Ovary (tissue), 9 donors: ENCODE results near the gene BBX. TPM values are rescaled to one million over a fixed set of nuclear protein-coding genes. Genes with fewer than 3 reads are reported as not detected.

Experiments
- DNase-seq, 5 donors: peaks; one replicate each; pipeline ENCODE4 v3.0.0-alpha.2; 2019 to 2020
- H3K27ac ChIP-seq, 2 donors: fragments of 200-600 bp; one replicate each; pipeline versions ENCODE4 v1.5.1 to v1.8.0; 2019 to 2022
- H3K27me3 ChIP-seq: fragments of 200-600 bp; one replicate; pipeline ENCODE4 v1.8.0; 2022
- H3K36me3 ChIP-seq: fragments of 200-600 bp; sonication (generic); one replicate; pipeline ENCODE4 v1.5.1; 2019
- H3K4me1 ChIP-seq: one replicate; pipeline ENCODE4 v1.8.1; 2013; ENCODE audit warnings: mild to moderate bottlenecking, moderate library complexity; ENCODE audit not compliant: insufficient read depth
- H3K4me3 ChIP-seq: fragments of 200-600 bp; sonication (generic); one replicate; pipeline ENCODE4 v1.5.1; 2017
- H3K9me3 ChIP-seq, 2 donors: fragments of 200-600 bp in 1 of 2; sonication (generic) in 1 of 2; one replicate each; pipeline versions ENCODE4 v1.5.1 to v1.8.1; 2013 to 2019; ENCODE audit warnings: mild to moderate bottlenecking in 1 of 2, moderate library complexity in 1 of 2
- CTCF ChIP-seq, 3 donors: fragments of 450-650 bp in 2 of 3; fragments of 200-600 bp in 1 of 3; IDR thresholded peaks; one replicate each; pipeline versions ENCODE4 v1.5.1 to v1.8.0; 2016 to 2022; ENCODE audit warnings: antibody characterized with exemption in 3 of 3, mild to moderate bottlenecking in 1 of 3
- EP300 ChIP-seq: sonication (generic); formaldehyde crosslinking; IDR thresholded peaks from one replicate; pipeline ENCODE4 v1.6.1; 2017; ENCODE audit warnings: antibody characterized with exemption
- POLR2A ChIP-seq: fragments of 450-650 bp; IDR thresholded peaks from one replicate; pipeline ENCODE4 v1.6.1; 2017; ENCODE audit warnings: antibody characterized with exemption, mild to moderate bottlenecking, moderate library complexity
- WGBS, 3 donors: extraction: QIAGEN DNeasy Blood & Tissue Kit in 1 of 3; methylation state at CpG; one replicate each; pipeline versions ENCODE4 v1.1.5 to v1.1.7; 2013 to 2017; 5-methylcytosine and 5-hydroxymethylcytosine counted together
- intact Hi-C, 4 donors: fragments of 100-400 bp; cut with DNase I; formaldehyde crosslinking; loops; one replicate each; pipeline versions ENCODE4 v1.11.0 to v1.15.1; 2022 to 2023
- polyA plus RNA-seq, 2 donors: library from polyadenylated mRNA; stranded (reverse); fragments of 200-250 nt in 1 of 2; fragments of 350-450 nt in 1 of 2; fragmentation: Illumina TruSeq in 1 of 2; extraction: RNeasy Lipid Tissue Mini Kit (QIAGEN cat#74804) in 1 of 2; gene quantifications; one replicate each; pipeline ENCODE4 v1.2.3, GENCODE V29; 2013 to 2014
- total RNA-seq, 7 donors: library from RNA; depleted of rRNA in 2 of 7; stranded (reverse); fragments of >200 nt in 2 of 7; fragmentation: NEBNext Ultra II Directional in 3 of 7; extraction: Animal tissue kit (Norgen Biotek cat#: 25700) in 3 of 7; gene quantifications; one replicate each; pipeline versions ENCODE4 v1.1.0 to v1.2.4, GENCODE V29; 2016 to 2023
- donor health status: DM: no; HTN: no; CAD: no; lungs with moderate emphysema.
- donor health status: DM: no; HTN: no; CAD: no.
- donor health status: Bipolar disorder and iron deficiency.
- donor health status: DM: yes; HTN: yes; CAD: no.
- donor health status: DM: no; HTN: no; CAD: no.
- donor health status: DM: yes; HTN: yes; CAD: no.

BBX gene
- total and polyA plus RNA-seq, 9 donors: 15.8 to 114 (median 86.3) TPM

GRCh38 chr3:107775974-107776373, 253.2 kb downstream of the BBX start:
- Histone ChIP-seq H3K27me3 (no peaks in the 10 kb centered on the region), H3K4me3 (no peak overlapping the region), H3K27ac (no peak overlapping the region), H3K4me1 (no peaks in the 10 kb centered on the region), H3K36me3 (no peaks in the 10 kb centered on the region), H3K9me3 (no peaks in the 10 kb centered on the region)
- TF ChIP-seq CTCF (IDR thresholded peaks at IDR 0.05): no peak
- no peak for TF ChIP-seq EP300
- TF ChIP-seq POLR2A: no peak
- 96 to 98% (median 96%) methylated on average over 1 of the region's 1 CpG for WGBS, 3 donors
- no peak for DNase-seq
- intact Hi-C loops: no loop called here

GRCh38 chr3:107781253-107781652, 258.5 kb downstream of the BBX start:
- no peak for DNase-seq
- Histone ChIP-seq H3K27me3 (no peaks in the 10 kb centered on the region), H3K4me1 (no peaks in the 10 kb centered on the region), H3K4me3 (no peak overlapping the region), H3K9me3 (no peaks in the 10 kb centered on the region), H3K27ac (no peak overlapping the region), H3K36me3 (no peaks in the 10 kb centered on the region)
- intact Hi-C loops: no loop called here
- no peak for TF ChIP-seq POLR2A
- WGBS, 3 donors: 84 to 93% (median 86%) methylated on average over 1 of the region's 1 CpG

- Histone ChIP-seq H3K36me3 (no peaks in the 10 kb centered on the region), H3K27me3 (no peaks in the 10 kb centered on the region), H3K4me1 (no peaks in the 10 kb centered on the region), H3K4me3 (no peak overlapping the region), H3K27ac (no peak overlapping the region), H3K9me3 (no peaks in the 10 kb centered on the region)
- TF ChIP-seq EP300: no peak
- no peak for TF ChIP-seq CTCF (IDR thresholded peaks at IDR 0.05)
- TF ChIP-seq POLR2A: no peak
- DNase-seq: no peak
- intact Hi-C loops: no loop called here
- 86 to 100% (median 99%) methylated on average over 2 of the region's 2 CpGs for WGBS, 3 donors
These were observed 259.3 kb downstream of the BBX start for GRCh38 chr3:107782054-107782453.

GRCh38 chr3:107790612-107791011, 267.9 kb downstream of the BBX start:
- H3K27ac ChIP-seq: no peak overlapping the region
- no peaks in the 10 kb centered on the region for H3K36me3 ChIP-seq
- H3K4me3 ChIP-seq: no peak overlapping the region
- intact Hi-C loops: no loop called here
- DNase-seq: no peak
- peaks cover 2% of the 10 kb centered on the region for H3K4me1 ChIP-seq
- no peaks in the 10 kb centered on the region for H3K27me3 ChIP-seq
- WGBS, 3 donors: 93 to 96% (median 95%) methylated on average over 6 of the region's 6 CpGs
- TF ChIP-seq EP300 (no peak), POLR2A (no peak), CTCF (IDR thresholded peaks at IDR 0.05) (no peak)
- no peaks in the 10 kb centered on the region for H3K9me3 ChIP-seq

- TF ChIP-seq CTCF (IDR thresholded peaks at IDR 0.05) (no peak), POLR2A (no peak), EP300 (no peak)
- DNase-seq: no peak
- WGBS, 3 donors: 82 to 87% (median 86%) methylated on average over 1 of the region's 1 CpG
- Histone ChIP-seq H3K27me3 (no peaks in the 10 kb centered on the region), H3K27ac (no peak overlapping the region), H3K4me1 (peaks cover 2% of the 10 kb centered on the region), H3K4me3 (no peak overlapping the region), H3K9me3 (no peaks in the 10 kb centered on the region), H3K36me3 (no peaks in the 10 kb centered on the region)
- intact Hi-C loops: no loop called here
These were observed 268.3 kb downstream of the BBX start for GRCh38 chr3:107791027-107791426.
